ENCODE measurements around the gene SCGN.

The SCGN gene

DNA sequence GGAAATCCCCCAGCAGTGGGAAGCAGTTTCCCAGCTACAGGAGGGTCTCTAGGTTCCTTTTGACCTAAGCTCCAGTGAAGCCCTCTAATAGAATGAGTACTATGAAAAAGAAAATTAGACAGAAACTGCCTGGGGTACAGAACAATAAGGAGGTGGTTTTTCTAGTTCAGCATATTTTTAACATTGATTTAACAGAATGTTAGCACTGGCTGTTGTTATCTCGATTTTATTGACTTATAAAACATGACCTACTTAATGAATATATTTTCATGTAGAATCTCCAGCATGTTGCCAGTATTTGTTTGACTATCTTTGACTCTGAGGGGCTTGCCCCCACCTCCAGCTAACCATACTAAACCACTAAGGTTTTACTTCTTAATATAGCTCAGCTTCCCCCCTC is 19.6 kb downstream of the SCGN start:
- Histone ChIP-seq H3K4me3 (replicated peaks; ENCODE audit: low read depth, low read length) (no peak overlapping the region), H3K27me3 (replicated peaks; ENCODE audit: control insufficient read depth, insufficient read depth, low read length) (no peaks in the 10 kb centered on the region; the same call in none of the 2 replicates), H3K36me3 (ENCODE audit: control insufficient read depth, insufficient read depth, low read length) (no peaks in the 10 kb centered on the region)
- DNase-seq (ENCODE audit: extremely low read depth, insufficient read length), result no peak
- TF ChIP-seq, protein P1, sequence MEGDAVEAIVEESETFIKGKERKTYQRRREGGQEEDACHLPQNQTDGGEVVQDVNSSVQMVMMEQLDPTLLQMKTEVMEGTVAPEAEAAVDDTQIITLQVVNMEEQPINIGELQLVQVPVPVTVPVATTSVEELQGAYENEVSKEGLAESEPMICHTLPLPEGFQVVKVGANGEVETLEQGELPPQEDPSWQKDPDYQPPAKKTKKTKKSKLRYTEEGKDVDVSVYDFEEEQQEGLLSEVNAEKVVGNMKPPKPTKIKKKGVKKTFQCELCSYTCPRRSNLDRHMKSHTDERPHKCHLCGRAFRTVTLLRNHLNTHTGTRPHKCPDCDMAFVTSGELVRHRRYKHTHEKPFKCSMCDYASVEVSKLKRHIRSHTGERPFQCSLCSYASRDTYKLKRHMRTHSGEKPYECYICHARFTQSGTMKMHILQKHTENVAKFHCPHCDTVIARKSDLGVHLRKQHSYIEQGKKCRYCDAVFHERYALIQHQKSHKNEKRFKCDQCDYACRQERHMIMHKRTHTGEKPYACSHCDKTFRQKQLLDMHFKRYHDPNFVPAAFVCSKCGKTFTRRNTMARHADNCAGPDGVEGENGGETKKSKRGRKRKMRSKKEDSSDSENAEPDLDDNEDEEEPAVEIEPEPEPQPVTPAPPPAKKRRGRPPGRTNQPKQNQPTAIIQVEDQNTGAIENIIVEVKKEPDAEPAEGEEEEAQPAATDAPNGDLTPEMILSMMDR (IDR thresholded peaks at IDR 0.05; ENCODE audit: insufficient read depth, low read length, poor library complexity, severe bottlenecking), result no peak

GRCh38 chr6:25675167-25675566 is 23.2 kb downstream of the SCGN start:
- Histone ChIP-seq H3K36me3 (ENCODE audit: control insufficient read depth, insufficient read depth, low read length) (no peaks in the 10 kb centered on the region), H3K27me3 (replicated peaks; ENCODE audit: control insufficient read depth, insufficient read depth, low read length) (no peaks in the 10 kb centered on the region; the same call in none of the 2 replicates), H3K4me3 (replicated peaks; ENCODE audit: low read depth, low read length) (no peak overlapping the region)
- TF ChIP-seq, protein P1 (IDR thresholded peaks at IDR 0.05; ENCODE audit: insufficient read depth, low read length, poor library complexity, severe bottlenecking), result no peak
- no peak for DNase-seq (ENCODE audit: extremely low read depth, insufficient read length)

DNA sequence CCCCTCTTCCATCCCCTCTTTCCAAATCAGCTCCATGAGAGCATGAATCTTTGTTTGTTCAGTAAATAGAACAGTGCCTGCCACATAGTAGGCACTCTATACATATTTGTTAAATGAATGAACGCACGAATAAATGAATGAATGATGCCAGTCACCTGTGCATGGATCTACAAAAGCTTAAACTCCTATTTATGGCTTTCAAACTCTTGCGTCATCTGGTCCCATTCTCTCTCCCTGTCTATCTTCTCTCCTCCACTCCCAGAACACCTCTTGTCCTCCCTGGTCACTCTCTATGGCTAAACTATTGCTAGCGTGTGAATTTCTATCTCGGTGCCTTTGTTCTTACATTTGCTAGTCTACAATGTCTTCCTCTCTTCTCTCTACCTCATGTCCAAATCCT is 24.8 kb downstream of the SCGN start:
- TF ChIP-seq, protein P1 (IDR thresholded peaks at IDR 0.05; ENCODE audit: insufficient read depth, low read length, poor library complexity, severe bottlenecking), result no peak
- Histone ChIP-seq H3K36me3 (ENCODE audit: control insufficient read depth, insufficient read depth, low read length) (no peaks in the 10 kb centered on the region), H3K4me3 (replicated peaks; ENCODE audit: low read depth, low read length) (no peak overlapping the region)

GRCh38 chr6:25681848-25682247 is 29.8 kb downstream of the SCGN start:
- no peak for DNase-seq (ENCODE audit: extremely low read depth, insufficient read length)

More for the DNA sequence above, 24.8 kb downstream of the SCGN start:
- no peaks in the 10 kb centered on the region; the same call in 1 of the 2 replicates for H3K27me3 ChIP-seq (replicated peaks; ENCODE audit: control insufficient read depth, insufficient read depth, low read length)
- no peak for DNase-seq (ENCODE audit: extremely low read depth, insufficient read length)

DNA sequence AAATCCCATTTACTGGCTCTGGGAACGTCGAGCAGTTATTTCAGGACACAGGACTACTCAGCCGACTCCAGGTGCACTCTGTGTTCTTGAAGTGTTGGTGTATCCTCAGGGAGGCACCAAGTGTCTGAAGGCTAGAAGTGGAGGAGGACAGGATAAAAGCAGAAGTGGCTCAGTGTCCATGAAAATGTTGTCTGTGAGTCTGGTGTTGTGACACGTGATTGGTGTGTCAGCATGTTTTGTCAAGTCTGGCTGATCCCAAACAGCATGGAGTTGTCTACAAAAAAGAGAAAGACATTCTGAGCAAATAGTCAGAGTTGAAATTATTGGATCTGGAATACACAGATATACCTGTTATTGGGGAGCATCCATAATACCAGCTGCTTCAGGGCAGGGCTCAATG is 30.3 kb downstream of the SCGN start:
- Histone ChIP-seq H3K27me3 (replicated peaks; ENCODE audit: control insufficient read depth, insufficient read depth, low read length) (no peaks in the 10 kb centered on the region), H3K4me3 (replicated peaks; ENCODE audit: low read depth, low read length) (no peak overlapping the region), H3K36me3 (ENCODE audit: control insufficient read depth, insufficient read depth, low read length) (no peaks in the 10 kb centered on the region)
- DNase-seq (ENCODE audit: extremely low read depth, insufficient read length), result no peak
- TF ChIP-seq, protein P1 (IDR thresholded peaks at IDR 0.05; ENCODE audit: insufficient read depth, low read length, poor library complexity, severe bottlenecking), result no peak

More at GRCh38 chr6:25681848-25682247, 29.8 kb downstream of the SCGN start:
- no peaks in the 10 kb centered on the region for H3K36me3 ChIP-seq (ENCODE audit: control insufficient read depth, insufficient read depth, low read length)
- H3K27me3 ChIP-seq (replicated peaks; ENCODE audit: control insufficient read depth, insufficient read depth, low read length), result no peaks in the 10 kb centered on the region
- TF ChIP-seq, protein P1 (IDR thresholded peaks at IDR 0.05; ENCODE audit: insufficient read depth, low read length, poor library complexity, severe bottlenecking), result no peak
- no peak overlapping the region for H3K4me3 ChIP-seq (replicated peaks; ENCODE audit: low read depth, low read length)

- Histone ChIP-seq H3K27me3 (replicated peaks; ENCODE audit: control insufficient read depth, insufficient read depth, low read length) (no peaks in the 10 kb centered on the region), H3K36me3 (ENCODE audit: control insufficient read depth, insufficient read depth, low read length) (no peaks in the 10 kb centered on the region), H3K4me3 (replicated peaks; ENCODE audit: low read depth, low read length) (no peak overlapping the region)
- DNase-seq (ENCODE audit: extremely low read depth, insufficient read length), result no peak
- TF ChIP-seq, protein P1 (IDR thresholded peaks at IDR 0.05; ENCODE audit: insufficient read depth, low read length, poor library complexity, severe bottlenecking), result no peak
Measured at GRCh38 chr6:25684565-25684964, 32.5 kb downstream of the SCGN start.

Data from GM06990 (cell line).